Epithelial cell of prostate (primary cell): ENCODE measurements around the gene MAGI1.
A peak's percentile ranks its signal among the peaks of the same experiment; 100 is the strongest.
"Not testable (repeated sequence)": the region's sequence is repeated elsewhere in the genome, so short reads cannot be mapped to it uniquely, and the experiment has no call there.

ENCODE experiments used
- DNase-seq: peaks from one replicate; pipeline ENCODE4 v3.0.0-alpha.2; 2011; ENCODE audit warnings: low read depth, low spot score
- H3K27ac ChIP-seq: fragments of 450-650 bp; 2 replicates; pipeline ENCODE4 v1.5.1; 2017; ENCODE audit warnings: mild to moderate bottlenecking

MAGI1 gene

DNA sequence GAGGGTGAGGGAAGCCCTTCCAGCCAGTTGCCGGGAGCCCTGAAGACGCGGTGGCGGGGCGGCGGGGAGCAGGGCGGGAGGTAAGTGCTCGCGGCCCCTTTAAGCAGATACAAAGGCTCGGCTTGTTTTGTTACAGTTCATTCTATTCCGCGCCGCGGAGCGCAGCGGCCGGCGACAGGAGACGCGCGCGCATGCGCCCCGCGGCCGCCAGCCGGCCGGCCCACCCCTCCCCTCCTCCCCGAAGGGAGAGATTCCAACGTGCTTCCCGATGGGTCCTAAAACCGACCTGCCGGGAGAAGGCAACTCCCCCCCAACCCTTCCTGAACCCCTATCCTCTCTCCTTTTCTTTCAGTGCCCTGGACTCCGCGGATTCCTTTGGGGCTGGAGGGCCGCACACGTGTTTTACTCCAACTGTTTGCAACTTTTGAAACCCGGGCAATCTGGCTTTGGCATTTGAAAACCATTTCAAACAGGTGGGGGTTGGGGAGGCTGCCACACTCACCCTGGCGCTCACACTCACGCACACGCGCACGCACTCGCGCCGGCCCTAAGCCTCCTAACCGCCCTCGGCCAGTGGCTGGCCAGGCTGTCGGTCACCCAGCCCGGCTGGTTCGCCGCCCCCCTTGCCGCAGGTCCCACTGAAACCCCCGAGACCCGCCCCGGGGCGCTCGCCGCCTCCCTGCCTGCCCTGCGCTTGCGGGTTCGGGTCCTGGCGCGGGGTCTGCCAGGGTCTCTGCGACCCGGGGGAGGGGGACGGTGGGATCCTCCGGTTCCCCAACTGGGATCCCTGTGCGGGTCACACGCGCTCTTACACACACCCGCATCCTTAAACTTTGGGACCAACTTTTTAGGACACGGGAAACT lies at the start of gene MAGI1:
Gene MAGI1, minus strand, starts transcription at position 193 of the 864 bp plus-strand sequence. CDS start 610 bp downstream, outside the sequence.
- DNase-seq, result peak; percentile 65
- peak within 1 kb of the TSS; percentile 85 for H3K27ac ChIP-seq

DNA sequence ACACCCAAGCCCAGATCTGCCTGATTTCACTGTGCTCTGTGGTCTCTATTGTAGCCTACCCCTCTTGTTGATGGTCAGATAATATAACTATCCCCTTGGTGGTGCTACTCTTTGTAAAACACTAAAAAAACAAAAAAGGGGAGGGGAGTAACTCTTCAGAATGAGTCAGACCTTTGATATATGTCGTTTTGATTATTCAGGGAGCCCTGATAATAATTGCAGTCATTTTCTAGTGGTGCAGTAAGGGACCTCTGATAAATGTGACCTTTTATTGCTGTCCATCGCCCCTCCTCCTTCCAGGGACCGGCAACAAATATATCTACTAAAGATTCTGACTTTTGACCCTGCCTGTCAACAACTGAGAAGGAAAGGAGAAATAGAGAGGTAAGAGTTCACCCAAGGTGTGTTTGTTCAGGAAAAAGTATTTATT lies 45.1 kb upstream of the MAGI1 start:
- no peak for DNase-seq
- no peak overlapping the region for H3K27ac ChIP-seq

- no peak for DNase-seq
- H3K27ac ChIP-seq, result no peak overlapping the region
Observed at GRCh38 chr3:66083096-66083678, 44.5 kb upstream of the MAGI1 start.

DNA sequence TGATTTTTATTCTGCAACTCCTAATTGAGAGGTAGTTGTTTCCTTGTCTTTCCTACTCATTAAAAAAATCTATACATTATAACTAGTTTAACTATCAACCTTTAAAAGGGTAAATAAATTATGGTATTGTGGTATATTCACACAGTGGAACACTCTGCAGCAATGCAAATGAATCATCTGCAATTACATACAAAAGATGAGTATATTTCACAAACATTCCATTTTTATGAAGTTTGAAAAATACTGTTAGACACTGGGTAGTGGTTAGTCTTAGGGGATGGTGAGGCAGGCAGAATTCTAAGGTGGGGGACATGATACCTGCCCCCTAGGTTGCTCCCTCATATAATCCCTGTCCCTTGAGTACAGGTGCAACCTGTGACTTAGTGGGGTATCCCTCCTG lies 44.0 kb upstream of the MAGI1 start:
- H3K27ac ChIP-seq, result no peak overlapping the region
- no peak for DNase-seq

- no peak for DNase-seq
- no peak overlapping the region for H3K27ac ChIP-seq
Observed at GRCh38 chr3:66080167-66080566, 41.4 kb upstream of the MAGI1 start.

DNA sequence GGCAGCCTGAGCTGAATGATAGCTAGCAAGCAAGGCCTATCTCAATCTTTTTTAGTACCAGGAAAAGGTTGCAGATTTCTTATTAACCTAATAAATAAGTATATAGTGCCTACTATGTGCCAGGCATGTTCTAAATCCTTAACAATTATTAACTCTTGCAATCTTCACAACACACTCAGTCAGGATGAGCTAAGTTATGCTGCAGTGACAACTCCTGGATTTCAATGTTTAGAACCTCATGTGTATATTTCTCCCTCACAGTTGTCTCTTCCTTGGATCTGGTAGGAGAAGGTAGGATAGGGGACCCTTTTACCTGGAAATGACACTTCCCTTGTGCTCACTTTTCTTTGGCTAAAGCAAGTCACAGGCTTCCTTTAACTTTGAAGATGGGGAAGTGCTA lies 39.3 kb upstream of the MAGI1 start:
- DNase-seq, result no peak
- H3K27ac ChIP-seq, result no peak overlapping the region

GRCh38 chr3:66076861-66077470 lies 38.2 kb upstream of the MAGI1 start:
- DNase-seq, result no peak
- no peak overlapping the region for H3K27ac ChIP-seq

DNA sequence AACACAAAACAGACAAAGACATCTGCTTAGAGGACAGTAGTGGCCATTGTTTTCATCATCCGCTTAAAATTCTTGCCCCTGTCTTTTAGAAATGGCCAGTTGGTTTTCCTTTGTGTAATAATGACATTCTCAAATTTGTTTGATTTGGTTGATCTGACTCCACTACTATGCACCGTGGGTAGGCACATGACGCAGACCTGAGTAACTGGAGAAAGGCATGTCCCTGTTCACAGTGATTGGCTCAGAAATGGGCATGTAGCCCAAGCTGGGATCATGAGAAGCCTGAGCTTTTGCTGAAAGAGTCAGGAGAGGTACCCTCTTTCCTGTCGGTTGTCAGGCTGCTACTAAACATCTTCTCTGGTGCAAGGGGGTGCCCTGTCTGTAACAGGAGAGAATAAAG lies 36.6 kb upstream of the MAGI1 start:
- no peak overlapping the region for H3K27ac ChIP-seq
- DNase-seq, result no peak

GRCh38 chr3:66073464-66074141 lies 34.9 kb upstream of the MAGI1 start:
- DNase-seq, result no peak
- no peak overlapping the region for H3K27ac ChIP-seq

DNA sequence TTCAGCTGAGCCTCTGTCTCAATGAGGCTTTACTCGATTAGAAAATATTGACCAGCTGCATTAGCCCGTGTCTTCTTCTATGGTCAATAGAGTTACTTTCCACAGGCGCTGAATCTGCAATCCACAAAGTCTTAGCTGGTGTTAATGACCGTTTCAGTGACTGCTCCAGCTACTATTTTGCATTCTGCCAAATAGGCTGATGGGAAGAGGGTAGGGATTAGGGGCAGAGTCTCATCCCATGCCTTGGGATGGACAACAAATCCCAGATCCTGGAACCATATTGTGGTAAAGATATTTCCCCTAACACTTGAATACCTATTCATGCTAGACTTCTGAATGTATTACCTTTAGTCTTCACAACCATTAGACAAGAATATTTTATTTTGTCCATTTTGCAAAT lies 29.5 kb upstream of the MAGI1 start:
- no peak overlapping the region for H3K27ac ChIP-seq
- no peak for DNase-seq

- DNase-seq, result no peak
- H3K27ac ChIP-seq, result no peak overlapping the region
Observed at GRCh38 chr3:66066963-66067617, 28.4 kb upstream of the MAGI1 start.

DNA sequence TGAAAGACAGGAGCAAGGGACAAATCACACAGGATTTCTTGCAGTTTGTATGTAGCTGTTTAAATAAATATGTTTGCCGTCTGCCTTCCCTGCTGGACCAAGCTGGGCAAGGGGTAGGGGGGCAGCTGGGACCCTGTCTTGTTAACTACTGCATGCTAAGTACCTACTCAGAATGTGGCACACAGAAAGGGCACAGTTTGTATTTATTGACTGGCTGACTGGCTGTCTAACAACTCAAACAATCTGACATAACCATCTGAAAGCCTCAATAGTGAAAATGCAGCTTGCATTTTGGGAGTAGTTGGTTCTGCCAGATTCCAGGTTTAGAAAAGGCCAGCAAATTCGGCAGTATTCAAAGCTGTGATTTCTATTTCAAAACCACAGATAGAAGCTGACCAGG lies 16.6 kb upstream of the MAGI1 start:
- no peak overlapping the region for H3K27ac ChIP-seq
- no peak for DNase-seq

DNA sequence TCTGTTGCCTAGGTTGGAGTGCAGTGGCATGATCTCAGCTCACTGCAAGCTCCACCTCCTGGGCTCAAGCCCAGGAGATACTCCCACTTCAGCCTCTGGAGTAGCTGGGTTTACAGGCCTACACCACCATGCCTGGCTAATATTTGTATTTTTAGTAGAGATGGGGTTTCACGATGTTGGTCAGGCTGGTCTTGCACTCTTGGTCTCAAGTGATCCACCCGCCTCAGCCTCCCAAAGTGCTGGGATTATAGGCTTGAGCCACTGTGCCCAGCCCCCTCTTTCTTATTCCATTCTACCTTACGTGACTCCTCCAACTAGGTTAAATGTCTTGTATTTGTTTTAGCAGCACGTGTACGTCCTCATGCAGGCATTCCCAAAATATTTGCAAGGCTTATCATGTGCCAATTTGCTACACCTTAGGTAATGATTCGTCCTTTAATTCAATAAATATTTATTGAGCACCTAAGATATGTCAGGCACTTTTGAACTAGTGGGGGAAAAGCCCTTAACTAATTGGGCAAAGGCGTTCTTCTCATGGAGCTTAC lies 14.9 kb upstream of the MAGI1 start:
- no peak overlapping the region for H3K27ac ChIP-seq
- no peak for DNase-seq

- no peak for DNase-seq
- H3K27ac ChIP-seq, result no peak overlapping the region
Observed at GRCh38 chr3:66052721-66053549, 14.2 kb upstream of the MAGI1 start.

- DNase-seq, result no peak
- no peak overlapping the region for H3K27ac ChIP-seq
Observed at GRCh38 chr3:66050821-66051220, 12.1 kb upstream of the MAGI1 start.

DNA sequence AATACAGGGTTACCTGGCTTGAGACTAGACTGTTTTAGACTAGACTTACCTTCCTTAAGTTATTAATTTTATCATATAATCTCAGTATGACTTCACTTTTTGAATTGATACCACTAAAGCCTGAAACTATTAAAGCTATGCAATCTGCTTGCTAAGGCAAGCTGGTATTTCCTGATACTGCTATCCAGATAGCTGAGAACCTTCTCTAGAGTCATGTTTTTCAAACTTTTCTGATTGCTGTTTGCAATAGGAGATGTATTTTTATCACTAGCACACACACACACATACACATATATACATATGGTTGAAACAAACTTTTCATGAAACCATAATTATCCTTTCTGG lies 9.3 kb upstream of the MAGI1 start:
- DNase-seq, result no peak

DNA sequence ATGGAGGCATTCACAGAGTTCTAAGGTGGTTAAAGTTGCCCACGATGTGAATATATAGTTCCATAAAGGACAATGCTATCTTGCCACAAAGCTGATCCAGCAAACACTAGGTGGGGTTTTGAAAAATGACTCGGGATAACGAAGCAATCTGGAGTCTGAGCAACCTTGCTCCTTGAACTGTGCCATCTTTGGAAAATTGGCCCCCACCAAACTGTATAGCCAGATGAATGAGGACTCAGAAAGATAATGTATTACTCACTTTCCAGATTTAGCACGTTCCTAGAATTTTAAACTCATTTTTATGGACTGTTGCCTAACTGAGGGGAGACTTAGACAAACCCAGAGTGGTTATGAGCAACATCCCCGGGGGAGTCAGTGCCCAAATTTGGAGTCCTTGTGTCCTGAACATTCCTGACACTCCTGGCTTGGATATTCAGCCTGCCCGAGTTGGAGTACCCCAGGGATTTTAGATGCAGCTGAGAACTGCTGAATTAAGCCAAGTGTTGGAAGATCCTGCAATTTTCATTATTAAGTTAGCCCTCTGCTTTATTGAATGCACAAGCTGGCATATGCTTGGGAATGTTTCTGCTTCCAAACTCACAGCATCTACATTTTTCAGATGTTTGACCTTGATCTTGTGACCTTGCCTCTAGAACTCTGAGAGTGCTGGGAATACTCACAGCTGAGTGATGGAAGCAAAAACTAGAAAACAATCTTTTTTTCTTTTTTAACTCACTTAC lies 8.8 kb upstream of the MAGI1 start:
- DNase-seq, result no peak
- no peak overlapping the region for H3K27ac ChIP-seq

More for the DNA sequence above, 9.3 kb upstream of the MAGI1 start:
- peak overlapping the region; percentile 2 for H3K27ac ChIP-seq

DNA sequence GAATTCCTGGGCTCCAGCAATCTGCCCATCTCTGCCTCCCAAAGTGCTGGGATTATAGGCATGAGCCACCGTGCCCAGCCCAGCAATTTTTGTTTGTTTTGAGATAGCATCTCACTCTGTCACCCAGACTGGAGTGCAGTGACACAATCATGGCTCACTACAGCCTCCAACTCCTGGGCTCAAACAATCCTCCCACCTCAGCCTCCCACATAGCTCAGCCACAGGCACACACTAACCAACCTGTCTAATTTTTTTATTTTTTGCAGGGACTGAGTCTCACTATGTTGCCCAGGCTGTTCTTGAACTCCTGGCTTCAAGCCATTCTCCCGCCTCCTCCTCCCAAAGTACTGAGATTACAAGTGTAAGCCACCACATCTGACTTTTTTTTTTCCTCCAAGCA lies 7.6 kb upstream of the MAGI1 start:
- not testable (repeated sequence) for DNase-seq, H3K27ac ChIP-seq

- no peak for DNase-seq
- H3K27ac ChIP-seq, result no peak overlapping the region
Observed at GRCh38 chr3:66041828-66042227, 3.1 kb upstream of the MAGI1 start.
